Measurements from ENCODE around the gene PISD.
A peak's percentile ranks its signal among the peaks of the same experiment; 100 is the strongest.

Gene PISD

DNA sequence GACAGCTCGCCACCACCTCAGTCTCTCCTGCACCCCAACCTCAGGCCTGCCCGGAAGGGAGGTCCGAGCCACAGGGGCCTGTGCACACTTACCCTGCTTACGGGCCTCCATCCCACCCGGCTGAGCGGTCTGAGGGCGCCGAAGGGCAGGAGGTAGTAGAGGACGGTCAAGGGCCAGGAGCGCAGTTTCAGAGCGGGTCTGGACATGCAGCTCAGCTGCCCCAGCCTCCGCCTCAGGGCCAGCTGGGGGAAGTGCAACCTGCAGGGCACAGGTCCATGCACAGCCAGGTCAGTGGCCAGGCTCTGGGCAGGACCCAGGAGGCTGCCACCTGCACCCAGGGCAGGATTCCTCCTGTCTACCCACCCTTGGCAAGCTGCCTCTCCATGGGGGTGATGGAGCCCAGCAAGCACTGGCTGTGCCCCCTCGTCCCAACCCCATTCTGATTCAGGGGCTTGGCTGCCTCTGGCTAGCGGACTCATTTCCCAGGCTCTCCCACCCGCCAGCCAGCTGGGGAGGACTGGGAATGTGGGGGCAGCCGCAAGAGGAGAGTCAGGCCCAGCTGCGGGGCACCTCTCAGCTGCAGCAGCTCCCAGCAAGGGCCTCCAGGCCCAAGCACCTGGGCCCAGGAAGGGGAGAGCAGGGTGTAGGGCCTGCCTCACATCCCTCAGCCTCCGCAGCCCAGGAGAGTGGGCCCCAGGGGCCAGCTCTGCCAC, 38.3 kb downstream of the PISD start:
- no peak for DNase-seq

DNA sequence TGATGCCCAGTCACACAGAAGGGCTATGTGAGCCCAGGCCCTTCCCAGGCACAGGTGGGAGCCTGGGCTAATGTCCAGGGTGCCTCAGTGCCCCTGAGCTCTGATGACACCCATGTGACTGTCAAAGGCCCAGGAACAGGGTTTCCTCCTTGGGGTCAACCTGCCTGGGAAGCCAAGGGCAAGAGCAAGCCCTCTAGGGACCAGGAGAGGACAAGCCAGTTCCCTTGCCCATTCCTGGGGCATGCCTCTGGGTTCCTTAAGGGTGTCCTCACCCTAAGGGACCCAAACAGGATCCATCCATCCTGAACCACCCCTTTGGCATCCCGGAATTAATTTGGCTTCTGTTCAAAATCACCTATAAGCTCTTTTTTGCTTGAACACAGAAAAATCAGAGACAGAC, 39.0 kb downstream of the PISD start:
- no peak for DNase-seq

DNA sequence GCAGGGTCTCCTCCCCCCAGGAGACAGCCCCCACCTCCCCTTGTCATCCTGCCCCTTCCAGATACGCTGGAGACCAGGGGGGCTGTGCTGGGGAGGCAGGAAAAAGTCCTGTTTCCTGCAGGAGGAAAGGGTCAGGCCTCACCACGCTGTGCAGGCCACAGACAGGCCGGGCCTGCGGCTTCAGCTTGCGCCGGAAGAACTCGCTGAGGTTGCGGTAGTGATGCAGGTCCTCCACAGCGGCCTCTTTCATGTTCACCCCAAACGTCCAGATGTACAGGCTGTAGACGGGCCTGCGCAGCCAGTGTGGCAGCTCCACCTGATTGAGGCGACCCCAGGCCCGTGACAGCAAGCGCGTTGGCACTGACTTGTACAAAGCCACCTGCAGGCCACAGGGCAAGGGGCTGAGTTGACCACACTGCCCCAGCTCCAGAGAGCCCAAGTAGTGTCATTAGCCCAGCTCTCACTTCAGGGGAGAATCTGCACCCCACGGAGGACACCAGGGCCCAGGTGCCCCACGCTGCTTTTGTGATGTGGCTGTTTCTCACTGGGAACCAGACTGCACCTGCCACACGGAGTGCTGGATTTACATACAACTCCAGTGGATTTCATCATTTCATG, 40.4 kb downstream of the PISD start:
- DNase-seq = no peak

DNA sequence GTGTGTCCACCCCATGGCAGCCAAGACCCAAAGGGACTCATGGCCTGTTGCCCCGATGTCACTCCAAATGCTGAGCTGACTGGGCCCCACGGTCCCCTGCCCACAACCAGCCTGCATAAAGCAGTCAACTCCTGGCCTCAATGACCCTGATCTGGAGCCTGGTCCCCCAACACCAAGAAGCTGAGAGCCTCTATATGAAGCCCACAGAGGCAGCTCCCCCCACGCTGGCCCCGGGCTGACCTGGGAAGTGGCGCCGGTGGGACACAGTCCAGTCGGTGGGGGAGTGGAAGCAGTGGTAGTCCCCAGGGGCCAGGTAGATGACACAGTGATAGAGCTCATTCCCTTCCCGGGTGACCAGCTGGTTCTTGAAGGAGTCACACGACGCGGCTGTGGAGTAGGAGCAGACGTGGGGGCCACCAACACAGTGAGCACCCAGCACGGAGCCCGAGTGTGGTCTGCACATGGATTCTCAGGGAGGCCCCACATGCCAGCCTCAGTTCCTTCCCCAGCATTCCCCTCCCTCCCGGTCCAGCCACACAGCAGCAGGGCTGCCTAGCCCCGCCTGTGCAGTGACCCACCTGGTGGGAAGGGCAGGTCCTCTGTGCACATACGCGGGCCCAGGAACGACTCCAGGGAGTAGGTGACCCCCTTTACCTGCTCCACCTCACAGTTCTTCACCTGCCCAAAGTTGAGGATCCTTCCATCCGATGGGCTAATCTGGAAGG, 41.1 kb downstream of the PISD start:
- no peak for DNase-seq

DNA sequence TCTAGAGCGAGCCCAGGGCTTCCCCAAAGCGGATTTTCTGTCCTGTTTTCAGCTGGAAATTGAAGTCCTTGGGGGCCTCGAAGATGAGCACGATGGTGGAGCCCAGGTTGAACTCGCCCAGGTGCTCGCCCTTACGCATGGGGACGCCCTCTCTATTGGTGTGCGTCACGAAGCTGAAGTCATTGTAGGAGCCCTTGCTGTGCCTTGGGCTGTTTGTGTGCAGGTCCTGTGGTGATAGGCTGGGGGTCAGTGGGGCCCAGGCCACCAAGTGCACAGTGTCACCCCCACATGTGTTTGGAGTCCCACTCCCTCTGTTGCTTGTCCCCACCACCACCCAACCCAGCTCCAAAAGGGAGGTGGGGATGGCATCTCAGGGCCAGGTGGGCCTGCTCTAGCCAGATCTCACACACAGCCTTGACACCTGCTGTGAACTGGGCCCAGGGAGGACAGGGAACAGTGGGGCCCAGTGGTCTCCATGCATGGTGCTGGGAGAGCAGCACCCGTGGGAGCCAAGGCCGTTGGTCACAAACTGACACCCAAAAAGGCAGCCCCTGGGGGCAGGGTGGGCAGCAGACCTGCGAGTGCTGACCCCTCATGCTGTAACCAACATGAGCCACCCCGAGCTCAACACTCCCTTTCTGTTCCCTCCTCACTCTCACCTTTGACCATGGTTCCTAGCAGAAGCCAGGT, 42.3 kb downstream of the PISD start:
- no peak for DNase-seq

DNA sequence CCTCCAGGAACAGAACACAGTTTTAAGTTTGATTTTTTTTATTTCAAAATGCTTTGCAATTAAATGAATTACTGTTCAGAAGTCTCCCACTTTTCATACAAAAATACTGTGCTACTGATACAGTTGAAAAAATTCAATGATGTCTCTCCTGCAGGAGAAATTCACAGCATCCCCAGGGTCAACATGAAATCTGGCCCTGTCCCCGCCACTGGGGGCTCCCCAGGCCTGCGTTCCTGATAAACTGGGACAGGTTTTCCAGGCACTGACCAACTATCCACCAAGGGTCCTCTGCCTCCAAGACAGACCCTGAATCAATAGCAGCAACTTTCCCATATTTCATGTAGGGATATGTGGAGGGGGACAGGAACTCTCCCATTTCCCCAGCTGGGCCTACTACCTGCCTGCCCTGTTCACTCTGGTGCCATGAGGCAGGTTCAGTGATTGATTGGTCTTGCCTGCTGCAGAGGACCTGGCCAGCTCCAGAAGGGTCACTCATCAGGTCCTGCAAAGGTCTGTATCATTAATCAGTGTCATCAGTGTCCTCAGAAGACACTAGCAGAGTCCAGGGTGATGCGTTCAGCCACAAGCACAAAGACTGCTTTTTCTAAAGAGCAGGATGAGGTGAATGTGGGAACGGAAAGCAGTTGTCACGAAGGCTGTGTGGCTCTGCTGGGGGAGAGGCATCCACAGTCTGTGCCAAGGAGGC, 43.4 kb downstream of the PISD start:
- no peak for DNase-seq

DNA sequence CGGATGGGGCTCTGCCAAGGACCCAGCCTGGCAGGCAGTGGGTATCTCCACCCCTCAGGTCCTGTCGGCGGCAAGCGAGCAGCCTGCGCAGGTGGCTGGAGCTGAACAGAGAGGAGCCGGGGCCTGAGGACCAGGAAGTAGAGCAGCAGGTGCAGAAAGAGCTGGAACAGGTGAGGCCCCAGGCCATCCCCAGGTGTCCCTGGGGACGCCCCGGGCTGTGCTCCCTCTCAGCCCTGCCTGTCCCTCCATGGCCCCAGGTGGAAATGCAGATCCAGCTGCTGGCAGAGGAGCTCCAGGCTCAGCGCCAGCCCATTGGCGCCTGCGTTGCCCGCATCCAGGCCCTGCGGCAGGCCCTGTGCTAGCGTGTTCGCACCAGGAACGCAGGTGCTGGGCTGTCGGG, 44.0 kb downstream of the PISD start:
- DNase-seq = no peak

DNA sequence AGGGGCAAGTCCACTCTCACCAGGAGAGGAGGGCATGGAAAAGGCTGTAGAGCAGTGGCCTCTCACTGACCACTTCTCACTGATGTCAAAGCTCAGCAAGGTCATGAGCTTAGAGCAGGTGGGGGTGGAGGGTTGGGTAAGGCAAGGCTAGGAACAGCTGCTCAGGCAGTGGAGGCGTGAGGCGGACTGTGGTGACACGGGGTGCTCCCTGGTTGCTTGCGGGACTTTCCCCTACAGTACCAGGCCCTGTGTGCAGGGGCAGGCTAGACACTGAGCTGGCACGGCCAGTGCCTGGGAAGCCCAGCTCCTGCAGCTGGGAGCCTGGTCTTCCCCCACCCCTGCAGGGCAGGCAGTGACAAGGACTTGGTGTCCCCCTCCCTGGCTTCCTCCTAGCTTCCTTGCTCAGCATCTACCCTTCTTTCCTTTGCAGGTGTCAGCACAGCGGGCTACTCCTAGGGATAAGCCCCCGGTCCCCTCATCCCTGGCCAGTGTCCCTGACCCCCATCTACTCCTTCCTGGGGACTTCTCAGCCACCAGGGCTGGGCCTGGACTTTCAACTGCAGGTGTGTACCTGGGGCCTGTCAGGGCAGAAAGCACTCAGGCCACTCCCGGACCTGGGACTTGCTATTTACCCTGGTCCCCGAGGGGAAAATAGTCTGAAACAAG, 45.6 kb downstream of the PISD start:
- peak; percentile 16 for DNase-seq

DNA sequence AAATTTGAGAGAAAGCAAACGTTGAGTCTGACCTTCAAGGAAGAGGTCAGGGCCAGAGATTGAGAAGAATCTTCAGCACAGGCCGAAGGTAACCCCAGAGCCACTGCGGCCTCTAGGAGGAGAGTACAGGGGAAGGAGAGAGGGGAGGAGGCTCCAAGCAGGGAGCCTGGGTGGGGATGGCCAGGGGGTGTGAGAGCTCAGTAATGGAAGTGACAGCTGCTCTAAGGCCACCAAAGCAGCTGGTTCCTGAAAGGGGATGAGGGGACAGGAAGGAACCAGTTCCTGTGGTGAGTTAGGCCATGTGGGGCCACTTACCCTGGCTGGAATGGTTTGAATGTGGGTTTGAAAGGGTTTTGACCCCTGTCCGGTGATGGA, 46.1 kb downstream of the PISD start:
- no peak for DNase-seq

DNA sequence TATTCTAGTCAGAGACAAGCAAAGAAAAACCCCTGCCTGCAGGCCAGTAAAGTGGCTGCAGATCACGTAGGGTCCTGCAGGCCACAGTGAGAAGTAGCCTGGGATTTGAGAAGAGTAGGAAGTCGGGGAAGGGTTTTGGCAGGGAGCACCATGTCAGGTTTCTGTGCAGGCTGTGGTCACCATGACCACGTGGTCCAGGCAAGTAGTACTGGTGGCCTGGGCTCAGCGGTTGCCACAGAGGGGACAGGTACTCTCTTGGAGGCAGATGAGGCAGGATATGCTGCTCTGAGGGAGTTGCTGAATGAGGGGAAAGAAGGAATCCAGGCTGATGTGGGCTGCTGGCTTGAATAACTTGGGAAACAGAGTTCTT, 46.5 kb downstream of the PISD start:
- DNase-seq = no peak

DNA sequence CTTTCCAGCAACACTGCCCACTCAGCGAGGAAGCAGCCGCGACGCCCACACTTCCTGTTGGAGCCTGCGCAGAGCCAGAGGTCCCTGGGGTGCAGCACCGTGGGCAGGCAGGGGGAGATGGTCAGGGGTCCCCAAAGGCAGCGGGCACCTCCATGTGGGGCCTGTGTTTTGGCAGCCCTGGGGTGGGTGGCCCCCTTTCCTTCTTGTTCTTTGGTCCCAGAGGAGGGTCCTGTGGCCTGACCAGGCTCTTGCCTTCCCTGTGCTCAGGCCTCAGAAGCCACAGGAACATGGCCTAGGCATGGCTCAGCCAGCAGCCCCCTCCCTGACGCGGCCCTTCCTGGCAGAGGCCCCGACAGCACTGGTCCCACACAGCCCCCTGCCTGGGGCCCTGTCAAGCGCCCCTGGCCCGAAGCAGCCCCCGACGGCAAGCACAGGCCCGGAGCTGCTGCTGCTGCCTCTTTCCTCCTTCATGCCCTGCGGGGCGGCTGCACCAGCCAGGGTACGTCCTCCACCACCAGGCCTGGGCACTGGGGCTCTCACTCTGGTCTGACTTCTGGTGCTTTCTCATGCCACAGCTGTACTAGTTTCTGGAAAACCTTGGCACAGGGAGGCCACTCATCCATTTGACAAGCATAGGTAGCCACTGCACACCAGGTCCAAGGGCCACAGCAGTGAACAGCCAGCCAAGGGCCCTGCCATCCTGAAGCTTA, 47.1 kb downstream of the PISD start:
- no peak for DNase-seq

DNA sequence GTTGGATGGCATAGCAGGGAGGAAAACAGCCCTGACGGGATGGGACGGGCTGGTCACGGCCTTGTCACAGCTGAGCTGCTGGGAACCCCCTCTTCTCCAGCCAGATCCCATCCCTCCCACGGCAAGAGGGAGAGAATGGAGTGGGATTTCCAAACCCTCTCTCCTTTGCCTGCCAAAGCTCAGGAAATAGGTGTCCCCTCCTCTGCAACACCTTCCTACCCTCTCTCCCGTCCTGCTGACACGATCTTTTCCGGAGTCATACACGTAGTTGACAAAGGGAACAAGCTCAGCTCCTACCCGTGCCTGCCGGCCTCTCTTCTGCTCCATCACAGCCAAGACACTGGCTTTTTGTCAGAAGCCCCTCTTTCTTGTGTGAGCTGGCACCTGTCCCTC, 48.1 kb downstream of the PISD start:
- DNase-seq = no peak

DNA sequence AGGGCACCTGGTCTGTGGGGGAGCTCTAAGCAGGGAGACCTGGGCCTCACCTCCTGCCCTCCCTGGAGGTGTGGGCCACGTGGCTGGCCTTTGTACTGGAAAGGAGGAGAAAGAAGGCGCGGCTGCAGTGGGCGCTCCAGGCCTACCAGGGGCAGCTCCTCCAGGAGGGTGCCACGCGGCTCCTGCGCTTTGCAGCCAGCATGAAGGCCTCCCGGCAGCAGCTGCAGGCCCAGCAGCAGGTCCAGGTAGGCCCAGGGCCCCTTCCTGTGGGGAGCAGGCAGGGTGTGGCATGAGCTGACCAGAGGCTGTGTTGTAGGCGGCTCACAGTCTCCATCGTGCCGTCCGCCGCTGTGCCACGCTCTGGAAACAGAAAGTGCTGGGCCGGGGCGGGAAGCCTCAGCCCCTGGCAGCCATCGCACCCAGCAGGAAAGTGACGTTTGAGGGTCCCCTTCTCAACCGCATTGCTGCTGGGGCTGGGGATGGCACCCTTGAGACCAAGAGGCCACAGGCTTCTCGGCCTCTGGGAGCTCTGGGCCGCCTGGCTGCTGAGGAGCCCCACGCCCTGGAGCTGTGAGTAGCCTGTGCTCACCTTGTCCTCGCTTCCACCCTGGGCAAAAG, 48.6 kb downstream of the PISD start:
- DNase-seq = no peak

DNA sequence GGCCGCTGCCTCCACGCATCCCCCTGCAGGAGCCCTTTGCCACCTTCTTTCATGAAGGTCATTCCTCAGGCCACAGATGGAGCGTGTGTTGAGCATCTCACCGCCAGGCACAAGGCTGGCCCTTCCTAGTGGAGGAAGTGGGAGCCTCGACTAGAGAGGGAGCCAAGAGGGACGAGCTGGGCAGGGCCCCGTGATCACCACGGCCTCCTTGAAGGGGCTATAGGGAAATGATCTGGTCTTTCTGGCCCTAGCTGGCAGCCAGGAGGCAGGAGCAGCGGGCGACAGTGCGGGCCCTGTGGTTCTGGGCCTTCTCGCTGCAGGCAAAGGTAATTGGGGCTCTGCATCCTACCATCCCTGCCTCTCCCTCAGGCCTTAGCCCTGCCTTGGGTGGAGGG, 49.1 kb downstream of the PISD start:
- DNase-seq = no peak

DNA sequence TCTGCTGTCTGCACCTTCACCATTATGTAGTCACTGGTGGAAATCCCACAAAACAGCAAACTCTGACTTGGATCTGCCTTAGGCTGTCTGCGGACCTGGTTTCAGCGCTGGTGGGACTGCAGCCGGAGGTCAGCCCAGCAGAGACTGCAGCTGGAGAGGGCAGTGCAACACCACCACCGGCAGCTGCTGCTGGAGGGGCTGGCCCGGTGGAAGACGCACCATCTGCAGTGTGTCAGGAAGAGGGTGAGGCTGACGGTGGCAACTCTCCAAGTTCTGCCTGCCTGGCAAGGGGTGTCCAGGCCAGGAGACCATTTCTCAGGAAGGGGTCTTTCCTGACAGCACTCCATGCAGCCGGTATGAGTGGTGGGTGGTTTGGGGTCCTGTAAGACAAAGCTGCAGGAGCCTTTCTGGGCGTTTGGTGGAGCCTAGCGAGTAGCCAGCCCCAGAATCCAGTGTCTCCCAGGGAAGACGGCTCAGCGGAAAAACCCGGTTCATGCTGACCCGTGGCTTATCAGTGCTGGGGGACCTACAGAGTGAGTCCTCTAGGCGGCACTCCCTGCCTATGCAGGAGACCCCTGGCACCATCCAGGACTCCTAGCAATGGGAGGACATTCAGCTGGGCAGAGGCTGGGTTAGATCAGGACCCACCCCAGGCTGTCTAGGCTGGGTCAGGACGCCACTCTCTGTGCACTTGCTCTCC, 50.8 kb downstream of the PISD start:
- DNase-seq = no peak

DNA sequence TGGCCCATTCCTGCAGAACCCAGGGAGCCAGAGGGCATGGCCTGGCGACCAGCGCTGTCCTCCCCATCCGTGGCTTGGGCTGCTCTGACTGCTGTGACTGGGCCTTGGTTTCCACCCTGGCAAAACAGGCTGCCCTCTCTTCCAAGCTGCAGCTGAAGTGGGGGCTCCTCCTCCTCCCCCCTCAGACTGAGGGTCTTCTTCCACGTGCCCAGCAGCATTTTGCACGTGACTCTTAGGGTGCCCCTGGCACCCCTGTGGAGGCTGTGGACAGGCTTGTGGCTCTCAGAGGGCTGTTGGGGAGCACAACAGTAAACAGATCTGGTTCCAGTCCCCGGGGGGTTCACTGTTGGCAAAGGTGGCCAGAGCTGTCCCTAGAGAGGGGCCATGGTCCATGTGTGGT, 51.4 kb downstream of the PISD start:
- DNase-seq = no peak

DNA sequence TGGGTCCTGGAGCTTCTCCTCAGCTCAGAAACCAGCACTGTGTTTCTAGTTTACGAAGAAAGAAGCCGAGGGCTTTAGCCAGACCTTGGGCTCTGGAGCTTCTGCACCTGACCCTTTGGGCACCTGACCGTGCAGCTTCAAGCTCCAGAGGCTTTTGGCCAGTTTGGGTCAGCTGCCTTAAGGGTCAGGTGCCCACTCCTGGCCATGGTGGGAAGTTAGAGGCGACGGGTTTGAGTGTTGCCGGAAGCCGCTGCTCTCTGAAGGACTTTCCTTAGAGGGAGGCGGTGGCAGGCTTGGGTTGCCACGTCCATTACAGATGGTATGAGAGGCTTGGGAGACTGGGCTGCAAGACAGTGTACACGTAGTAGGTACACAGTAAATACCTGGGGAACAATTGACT, 52.3 kb downstream of the PISD start:
- DNase-seq = no peak

DNA sequence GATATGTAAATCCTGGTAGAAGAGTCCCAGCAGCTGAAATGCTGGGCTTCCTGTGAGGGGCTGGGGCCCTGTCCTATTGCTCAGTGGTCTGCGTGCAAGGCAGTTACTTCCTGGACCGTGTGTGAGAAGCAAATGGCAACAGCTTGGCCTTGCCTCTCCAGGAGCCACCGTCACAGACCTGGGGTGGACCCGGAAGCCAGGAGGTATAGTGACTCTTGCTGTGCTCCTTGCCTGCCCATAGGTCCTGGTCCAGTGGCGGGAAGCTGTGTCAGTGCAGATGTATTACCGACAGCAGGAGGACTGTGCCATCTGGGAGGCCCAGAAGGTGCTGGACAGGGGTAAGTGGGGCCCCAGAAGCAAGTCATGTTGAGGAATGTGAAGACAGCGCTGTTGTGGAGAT, 54.3 kb downstream of the PISD start:
- no peak for DNase-seq

DNA sequence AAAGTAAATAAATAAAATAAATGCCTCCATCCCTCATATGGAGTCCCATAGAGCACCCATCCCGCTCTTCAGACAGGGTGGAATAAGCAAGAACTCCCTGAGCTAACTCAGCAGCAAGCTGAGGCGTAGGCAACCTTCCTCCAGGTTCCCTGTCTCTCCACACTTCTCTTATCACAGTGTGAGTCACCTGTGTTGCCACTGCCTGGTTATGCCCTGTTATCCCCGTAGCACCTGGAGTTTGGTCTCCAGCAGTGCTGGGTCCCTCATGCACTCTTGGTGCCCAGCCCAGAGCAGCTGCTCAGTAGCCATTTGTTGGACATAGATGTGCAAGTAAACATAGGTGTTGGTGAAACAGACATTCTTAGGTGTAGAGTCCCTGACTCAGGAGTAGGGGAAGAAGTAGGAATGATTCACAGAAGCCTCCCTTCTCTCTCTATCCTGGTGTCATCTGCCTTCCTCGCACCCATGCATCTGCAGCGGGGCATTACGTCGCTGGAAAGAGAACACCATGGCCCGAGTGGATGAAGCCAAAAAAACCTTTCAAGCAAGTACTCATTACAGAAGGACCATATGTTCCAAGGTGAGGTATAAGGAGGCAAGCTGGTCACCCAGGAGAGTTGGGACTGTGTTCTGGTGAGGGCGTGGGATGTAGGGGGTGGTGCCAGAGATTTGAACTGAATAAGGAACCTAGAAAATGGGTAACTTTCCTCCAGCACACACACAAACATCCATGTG, 56.0 kb downstream of the PISD start:
- no peak for DNase-seq

Data from CD4-positive, alpha-beta T cell treated with Interleukin-12 subunit alpha and Interleukin-12 subunit beta, for 1 hour (primary cell).